HG02870 (cell line): ENCODE data around the gene CPNE5.

Experiments used
- ATAC-seq: cut with Tn5 transposase; IDR thresholded peaks from one replicate; pipeline ENCODE4 v1.9.1; 2021; ENCODE audit warnings: mild to moderate bottlenecking, moderate library complexity; ENCODE audit not compliant: unreplicated experiment

The CPNE5 gene

GRCh38 chr6:36766399-36766945 lies 72.8 kb downstream of the CPNE5 start:
- no peak for ATAC-seq

- peak; percentile 81 for ATAC-seq
Observed at GRCh38 chr6:36765594-36766398, 73.4 kb downstream of the CPNE5 start.

- no peak for ATAC-seq
Observed at GRCh38 chr6:36765190-36765589, 74.1 kb downstream of the CPNE5 start.

GRCh38 chr6:36762123-36762522 lies 77.1 kb downstream of the CPNE5 start:
- no peak for ATAC-seq

GRCh38 chr6:36760685-36761435 lies 78.4 kb downstream of the CPNE5 start:
- ATAC-seq = no peak

- ATAC-seq = no peak
Observed at GRCh38 chr6:36759148-36759759, 80.0 kb downstream of the CPNE5 start.

- ATAC-seq = no peak
Observed at GRCh38 chr6:36758516-36759147, 80.6 kb downstream of the CPNE5 start.

GRCh38 chr6:36757943-36758508 lies 81.2 kb downstream of the CPNE5 start:
- no peak for ATAC-seq

GRCh38 chr6:36757206-36757605 lies 82.0 kb downstream of the CPNE5 start:
- ATAC-seq = no peak

- ATAC-seq = no peak
Observed at GRCh38 chr6:36756786-36757185, 82.5 kb downstream of the CPNE5 start.

- no peak for ATAC-seq
Observed at GRCh38 chr6:36755435-36756348, 83.6 kb downstream of the CPNE5 start.

- no peak for ATAC-seq
Observed at GRCh38 chr6:36754582-36755434, 84.4 kb downstream of the CPNE5 start.

- ATAC-seq = no peak
Observed at GRCh38 chr6:36753671-36754405, 85.4 kb downstream of the CPNE5 start.

- ATAC-seq = no peak
Observed at GRCh38 chr6:36752886-36753506, 86.2 kb downstream of the CPNE5 start.

- ATAC-seq = no peak
Observed at GRCh38 chr6:36752187-36752885, 86.9 kb downstream of the CPNE5 start.

GRCh38 chr6:36751833-36752186 lies 87.4 kb downstream of the CPNE5 start:
- ATAC-seq = no peak

- ATAC-seq = no peak
Observed at GRCh38 chr6:36751091-36751490, 88.2 kb downstream of the CPNE5 start.
